Breast epithelium (tissue), 4 donors: Measurements from ENCODE around the gene SLC39A2. TPM values are rescaled to one million over a fixed set of nuclear protein-coding genes. Genes with fewer than 3 reads are reported as not detected.

ENCODE experiments used
- DNase-seq, 2 donors: peaks; one replicate each; pipeline ENCODE4 v3.0.0-alpha.2; 2019; ENCODE audit warnings: low spot score in 2 of 2
- H3K27ac ChIP-seq, 2 donors: fragments of 200-600 bp; sonication (generic) in 1 of 2; one replicate each; pipeline ENCODE4 v1.5.1; 2016 to 2019; ENCODE audit warnings: mild to moderate bottlenecking in 1 of 2
- H3K27me3 ChIP-seq, 2 donors: fragments of 200-600 bp; sonication (generic) in 1 of 2; one replicate each; pipeline versions ENCODE4 v1.5.1 to v1.6.0; 2017 to 2019; ENCODE audit warnings: control low read depth in 1 of 2, mild to moderate bottlenecking in 1 of 2
- H3K36me3 ChIP-seq: fragments of 200-600 bp; one replicate; pipeline ENCODE4 v1.5.1; 2019
- H3K4me1 ChIP-seq, 2 donors: fragments of 200-600 bp; sonication (generic); one replicate each; pipeline ENCODE4 v1.5.1; 2016 to 2019; ENCODE audit warnings: control low read depth in 1 of 2
- H3K4me3 ChIP-seq, 3 donors: fragments of 200-600 bp; sonication (generic); 1 replicate in 2 of 3; 2 replicates in 1 of 3; pipeline ENCODE4 v1.5.1; 2016 to 2019; ENCODE audit warnings: mild to moderate bottlenecking in 3 of 3, moderate library complexity in 2 of 3
- H3K9me3 ChIP-seq, 2 donors: fragments of 200-600 bp; sonication (generic) in 1 of 2; one replicate each; pipeline ENCODE4 v1.5.1; 2016 to 2019; ENCODE audit warnings: control low read depth in 1 of 2
- CTCF ChIP-seq, 3 donors: fragments of 450-650 bp; IDR thresholded peaks; one replicate each; pipeline ENCODE4 v1.5.1; 2016 to 2017; ENCODE audit warnings: antibody characterized with exemption in 3 of 3, mild to moderate bottlenecking in 3 of 3, moderate library complexity in 3 of 3
- POLR2A ChIP-seq: fragments of 450-650 bp; IDR thresholded peaks from one replicate; pipeline ENCODE4 v1.6.1; 2016; ENCODE audit warnings: antibody characterized with exemption, mild to moderate bottlenecking, moderate library complexity
- POLR2AphosphoS5 ChIP-seq, 3 donors: sonication (generic); formaldehyde crosslinking; IDR thresholded peaks; one replicate each; pipeline ENCODE4 v1.6.1; 2017; ENCODE audit warnings: antibody characterized with exemption in 3 of 3
- intact Hi-C: fragments of 100-400 bp; cut with DNase I; formaldehyde crosslinking; loops from one replicate; pipeline ENCODE4 v1.15.1; 2023; ENCODE audit warnings: low total_unique reads
- total RNA-seq, 3 donors: library from RNA; depleted of rRNA; stranded (reverse); fragments of >200 nt; gene quantifications; one replicate each; pipeline ENCODE4 v1.1.0, GENCODE V29; 2016

Gene SLC39A2
- total RNA-seq, 3 donors from 2014 or later = 0.59 TPM; not detected in 2

- Histone ChIP-seq H3K36me3 (no peaks in the 10 kb centered on the region), H3K9me3 (no peaks in the 10 kb centered on the region), H3K4me1 (peaks cover 5 to 9% of the 10 kb centered on the region in 2 donors), H3K27ac (peak overlapping the region; percentile 95 to 97), H3K4me3 (peak overlapping the region; percentile 66 to 92 (median 76)), H3K27me3 (no peaks in the 10 kb centered on the region)
- DNase-seq = peak; percentile 63 to 79
- intact Hi-C loops = no loop called here
- TF ChIP-seq POLR2AphosphoS5 (IDR thresholded peaks at IDR 0.05) = peak in 2 of 3 donors; percentile 30 to 38
- TF ChIP-seq CTCF (IDR thresholded peaks at IDR 0.05) = peak in 1 of 3 donors; percentile 36
- no peak for TF ChIP-seq POLR2A
Observed at GRCh38 chr14:21025371-21026273, 26.5 kb downstream of the SLC39A2 start.

GRCh38 chr14:21026274-21026987 is 27.3 kb downstream of the SLC39A2 start:
- H3K36me3 ChIP-seq = no peaks in the 10 kb centered on the region
- H3K9me3 ChIP-seq = no peaks in the 10 kb centered on the region
- TF ChIP-seq POLR2AphosphoS5 (IDR thresholded peaks at IDR 0.05) = no peak
- TF ChIP-seq POLR2A = no peak
- TF ChIP-seq CTCF (IDR thresholded peaks at IDR 0.05) = no peak
- DNase-seq = peak in 1 of 2 donors; percentile 70
- peaks cover 5 to 9% of the 10 kb centered on the region in 2 donors for H3K4me1 ChIP-seq
- peak overlapping the region; percentile 95 to 97 for H3K27ac ChIP-seq
- H3K4me3 ChIP-seq = peak overlapping the region in 2 of 3 donors; percentile 76 to 92
- intact Hi-C loops = no loop called here
- no peaks in the 10 kb centered on the region for H3K27me3 ChIP-seq

GRCh38 chr14:21026988-21027315 is 27.9 kb downstream of the SLC39A2 start:
- no peaks in the 10 kb centered on the region for H3K27me3 ChIP-seq
- TF ChIP-seq POLR2AphosphoS5 (IDR thresholded peaks at IDR 0.05) (no peak), POLR2A (no peak), CTCF (IDR thresholded peaks at IDR 0.05) (no peak)
- H3K36me3 ChIP-seq = no peaks in the 10 kb centered on the region
- peak overlapping the region; percentile 95 to 97 for H3K27ac ChIP-seq
- no peak for DNase-seq
- no peaks in the 10 kb centered on the region for H3K9me3 ChIP-seq
- intact Hi-C loops = no loop called here
- H3K4me1 ChIP-seq = peaks cover 5 to 9% of the 10 kb centered on the region in 2 donors
- H3K4me3 ChIP-seq = peak overlapping the region in 1 of 3 donors; percentile 92

- Histone ChIP-seq H3K4me1 (peaks cover 5 to 9% of the 10 kb centered on the region in 2 donors), H3K4me3 (no peak within 1 kb of the TSS), H3K9me3 (no peaks in the 10 kb centered on the region), H3K27me3 (no peaks in the 10 kb centered on the region), H3K27ac (no peak within 1 kb of the TSS), H3K36me3 (no peaks in the 10 kb centered on the region)
- intact Hi-C loops = no loop called here
- TF ChIP-seq POLR2A (no peak), POLR2AphosphoS5 (IDR thresholded peaks at IDR 0.05) (no peak), CTCF (IDR thresholded peaks at IDR 0.05) (no peak)
- DNase-seq = no peak
Observed at GRCh38 chr14:21029917-21030316, 30.8 kb downstream of the SLC39A2 start, which contains the start of gene TPPP2. TPPP2 (plus strand) TSS chr14:21030217; CDS start chr14:21030582, 365 bp downstream.

GRCh38 chr14:21030531-21030930 is 31.4 kb downstream of the SLC39A2 start:
- DNase-seq = no peak
- H3K36me3 ChIP-seq = no peaks in the 10 kb centered on the region
- H3K27me3 ChIP-seq = no peaks in the 10 kb centered on the region
- TF ChIP-seq POLR2AphosphoS5 (IDR thresholded peaks at IDR 0.05) (no peak), POLR2A (no peak), CTCF (IDR thresholded peaks at IDR 0.05) (no peak)
- H3K27ac ChIP-seq = no peak overlapping the region
- peaks cover 5 to 9% of the 10 kb centered on the region in 2 donors for H3K4me1 ChIP-seq
- no peak overlapping the region for H3K4me3 ChIP-seq
- intact Hi-C loops = no loop called here
- no peaks in the 10 kb centered on the region for H3K9me3 ChIP-seq
